Raji (cell line): ENCODE data around the gene APP.

ENCODE experiments used
- POLR2A ChIP-seq: IDR thresholded peaks from 2 replicates; pipeline ENCODE4 v1.6.1; 2011; ENCODE audit warnings: low read depth, low read length, control low read depth; ENCODE audit not compliant: insufficient read depth

APP gene

GRCh38 chr21:26171258-26172100 lies 909 bp upstream of the APP start:
- TF ChIP-seq POLR2A = no peak

GRCh38 chr21:26169611-26170470 lies 729 bp downstream of the APP start:
- no peak for TF ChIP-seq POLR2A

- TF ChIP-seq POLR2A = no peak
These were observed 1.4 kb downstream of the APP start for GRCh38 chr21:26169061-26169610.

- TF ChIP-seq POLR2A = no peak
These were observed 2.2 kb downstream of the APP start for GRCh38 chr21:26168371-26168770.

GRCh38 chr21:26167593-26167992 lies 3.0 kb downstream of the APP start:
- TF ChIP-seq POLR2A = no peak

GRCh38 chr21:26165331-26165730 lies 5.2 kb downstream of the APP start:
- no peak for TF ChIP-seq POLR2A

GRCh38 chr21:26164311-26164710 lies 6.3 kb downstream of the APP start:
- TF ChIP-seq POLR2A = no peak

- TF ChIP-seq POLR2A = no peak
These were observed 8.5 kb downstream of the APP start for GRCh38 chr21:26162081-26162480.

- TF ChIP-seq POLR2A = no peak
These were observed 10.7 kb downstream of the APP start for GRCh38 chr21:26159869-26160268.

- no peak for TF ChIP-seq POLR2A
These were observed 12.8 kb downstream of the APP start for GRCh38 chr21:26157801-26158200.

GRCh38 chr21:26154753-26155152 lies 15.8 kb downstream of the APP start:
- TF ChIP-seq POLR2A = no peak

- no peak for TF ChIP-seq POLR2A
These were observed 16.8 kb downstream of the APP start for GRCh38 chr21:26153758-26154157.

GRCh38 chr21:26148840-26149354 lies 21.7 kb downstream of the APP start:
- no peak for TF ChIP-seq POLR2A

- TF ChIP-seq POLR2A = no peak
These were observed 22.3 kb downstream of the APP start for GRCh38 chr21:26148071-26148839.

GRCh38 chr21:26147535-26147934 lies 23.0 kb downstream of the APP start:
- no peak for TF ChIP-seq POLR2A
